HepG2 (cell line): ENCODE data around the gene TMEM14B. TPM values are rescaled to one million over a fixed set of nuclear protein-coding genes. Genes with fewer than 3 reads are reported as not detected.

Experiments
- CREM ChIP-seq, 2 experiments: sonication (generic) in 1 of 2; formaldehyde crosslinking in 1 of 2; IDR thresholded peaks; 2 replicates each; pipeline versions ENCODE4 v1.4.0 to v1.6.1; 2016 to 2020; ENCODE audit warnings: antibody characterized with exemption in 1 of 2, mild to moderate bottlenecking in 1 of 2, missing genetic modification reagents in 1 of 2
- HDAC2 ChIP-seq: sonication (generic); formaldehyde crosslinking; IDR thresholded peaks from 2 replicates; pipeline ENCODE4 v1.4.0; 2020; ENCODE audit warnings: missing genetic modification reagents
- MXD4 ChIP-seq: IDR thresholded peaks from 2 replicates; pipeline ENCODE4 v1.6.1; 2016; ENCODE audit warnings: mild to moderate bottlenecking, missing biosample characterization, missing genetic modification reagents
- PAWR ChIP-seq: sonication (generic); formaldehyde crosslinking; IDR thresholded peaks from 2 replicates; pipeline ENCODE4 v1.4.0; 2020; ENCODE audit warnings: missing genetic modification reagents, mild to moderate bottlenecking, borderline replicate concordance
- PITX1 ChIP-seq: sonication (generic); formaldehyde crosslinking; IDR thresholded peaks from 2 replicates; pipeline ENCODE4 v1.5.1; 2020; ENCODE audit warnings: mild to moderate bottlenecking, missing genetic modification reagents
- POGZ ChIP-seq: sonication (generic); formaldehyde crosslinking; IDR thresholded peaks from 2 replicates; pipeline ENCODE4 v1.4.0; 2020; ENCODE audit warnings: mild to moderate bottlenecking, missing genetic modification reagents
- RBAK ChIP-seq: sonication (generic); formaldehyde crosslinking; IDR thresholded peaks from 2 replicates; pipeline ENCODE4 v1.5.1; 2020; ENCODE audit warnings: mild to moderate bottlenecking, missing genetic modification reagents
- RFXANK ChIP-seq: IDR thresholded peaks from 2 replicates; pipeline ENCODE4 v1.6.1; 2016
- SMAD3 ChIP-seq: sonication (generic); formaldehyde crosslinking; IDR thresholded peaks from 2 replicates; pipeline ENCODE4 v1.4.0; 2020; ENCODE audit warnings: missing genetic modification reagents
- STAG1 ChIP-seq: sonication (generic); formaldehyde crosslinking; IDR thresholded peaks from 2 replicates; pipeline ENCODE4 v1.4.0; 2020; ENCODE audit warnings: missing genetic modification reagents
- ZBTB38 ChIP-seq: sonication (generic); formaldehyde crosslinking; IDR thresholded peaks from 2 replicates; pipeline ENCODE4 v1.5.1; 2020; ENCODE audit warnings: mild to moderate bottlenecking, missing genetic modification reagents
- ZNF616 ChIP-seq: sonication (generic); formaldehyde crosslinking; IDR thresholded peaks from 2 replicates; pipeline ENCODE4 v1.5.0; 2020; ENCODE audit warnings: low read depth, mild to moderate bottlenecking, missing genetic modification reagents
- ZNF773 ChIP-seq: sonication (generic); formaldehyde crosslinking; IDR thresholded peaks from 2 replicates; pipeline ENCODE4 v1.4.0; 2020; ENCODE audit warnings: missing genetic modification reagents, borderline replicate concordance
- ZSCAN31 ChIP-seq: sonication (generic); formaldehyde crosslinking; IDR thresholded peaks from 2 replicates; pipeline ENCODE4 v1.5.0; 2020; ENCODE audit warnings: low read depth, mild to moderate bottlenecking, missing genetic modification reagents
- ZSCAN9 ChIP-seq: IDR thresholded peaks from 2 replicates; pipeline ENCODE4 v1.6.1; 2016; ENCODE audit warnings: borderline replicate concordance
- polyA plus RNA-seq, 8 experiments: library from polyadenylated mRNA; depleted of rRNA in 3 of 8; stranded (reverse) in 7 of 8; unstranded in 1 of 8; fragments of >200 nt; fragmentation: Illumina TruSeq in 4 of 8; extraction: Trizol in 4 of 8; gene quantifications; 2 replicates each; pipeline versions ENCODE4 v1.2.1 to v1.2.3, GENCODE V29; 2011 to 2016; ENCODE audit warnings: low read depth in 4 of 8, missing spikeins in 1 of 8, mixed read lengths in 1 of 8; ENCODE audit not compliant: insufficient read depth in 1 of 8
- total RNA-seq, 5 experiments: library from RNA; depleted of rRNA; stranded (reverse); fragments of >200 nt; fragmentation: Illumina TruSeq; extraction: Trizol; gene quantifications; 2 replicates each; pipeline ENCODE4 v1.2.3, GENCODE V29; 2016; ENCODE audit warnings: low read depth in 1 of 5
- TF ChIP-seq, protein P1 (sequence below): sonication (generic); formaldehyde crosslinking; IDR thresholded peaks from 2 replicates; pipeline ENCODE4 v1.4.0; 2020; ENCODE audit warnings: mild to moderate bottlenecking, missing genetic modification reagents, borderline replicate concordance
- TF ChIP-seq, protein P2 (sequence below): sonication (generic); formaldehyde crosslinking; IDR thresholded peaks from 2 replicates; pipeline ENCODE4 v1.4.0; 2020; ENCODE audit warnings: missing genetic modification reagents; ENCODE audit errors: not compliant biosample characterization
- TF ChIP-seq, protein P3 (sequence below): IDR thresholded peaks from 2 replicates; pipeline ENCODE4 v1.6.1; 2016
- TF ChIP-seq, protein P4 (sequence below): sonication (generic); formaldehyde crosslinking; IDR thresholded peaks from 2 replicates; pipeline ENCODE4 v1.4.0; 2020; ENCODE audit warnings: mild to moderate bottlenecking, missing genetic modification reagents
- TF ChIP-seq, protein P5 (sequence below): sonication (generic); formaldehyde crosslinking; IDR thresholded peaks from 2 replicates; pipeline ENCODE4 v1.9.0; 2021; ENCODE audit warnings: missing genetic modification reagents, mild to moderate bottlenecking, borderline replicate concordance

Gene TMEM14B
- total and polyA plus RNA-seq, 2 of the 13 experiments (the other 11 are each of a cell fraction or from before 2014, with no cell fraction given) = 133 to 200 TPM

DNA sequence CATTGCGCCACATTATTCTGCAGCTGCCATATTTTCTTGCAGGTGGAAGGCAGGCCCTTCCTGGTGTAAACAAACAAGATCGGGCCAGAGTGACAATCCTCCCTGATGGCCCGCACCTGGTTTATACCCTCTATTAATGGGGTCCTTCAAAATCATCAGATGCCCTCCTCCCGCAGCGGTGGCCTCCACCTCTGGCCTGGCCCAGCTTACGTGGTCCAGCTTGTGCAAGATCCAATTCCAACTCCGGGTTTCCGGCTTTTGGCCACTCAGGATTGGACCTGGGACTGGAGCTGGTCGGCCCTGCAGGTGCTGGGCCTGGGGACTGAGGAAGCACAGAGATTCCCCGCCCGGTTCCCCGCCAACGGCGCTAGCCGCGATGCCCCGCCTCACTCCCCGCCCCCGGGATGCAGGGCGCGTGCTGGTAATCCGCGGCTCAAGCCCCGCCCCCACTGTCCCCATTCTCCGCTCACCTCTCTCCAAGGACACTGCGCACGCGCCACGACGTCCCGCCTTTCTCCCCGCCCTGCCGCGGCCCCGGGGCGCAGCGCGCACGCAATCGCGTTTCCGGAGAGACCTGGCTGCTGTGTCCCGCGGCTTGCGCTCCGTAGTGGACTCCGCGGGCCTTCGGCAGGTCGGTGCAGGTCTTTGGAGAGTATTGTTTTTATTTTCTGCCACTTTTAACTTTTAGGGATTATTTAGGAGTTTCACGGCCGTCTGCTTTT, at the start of gene TMEM14B (continued):
- TF ChIP-seq, protein P1, sequence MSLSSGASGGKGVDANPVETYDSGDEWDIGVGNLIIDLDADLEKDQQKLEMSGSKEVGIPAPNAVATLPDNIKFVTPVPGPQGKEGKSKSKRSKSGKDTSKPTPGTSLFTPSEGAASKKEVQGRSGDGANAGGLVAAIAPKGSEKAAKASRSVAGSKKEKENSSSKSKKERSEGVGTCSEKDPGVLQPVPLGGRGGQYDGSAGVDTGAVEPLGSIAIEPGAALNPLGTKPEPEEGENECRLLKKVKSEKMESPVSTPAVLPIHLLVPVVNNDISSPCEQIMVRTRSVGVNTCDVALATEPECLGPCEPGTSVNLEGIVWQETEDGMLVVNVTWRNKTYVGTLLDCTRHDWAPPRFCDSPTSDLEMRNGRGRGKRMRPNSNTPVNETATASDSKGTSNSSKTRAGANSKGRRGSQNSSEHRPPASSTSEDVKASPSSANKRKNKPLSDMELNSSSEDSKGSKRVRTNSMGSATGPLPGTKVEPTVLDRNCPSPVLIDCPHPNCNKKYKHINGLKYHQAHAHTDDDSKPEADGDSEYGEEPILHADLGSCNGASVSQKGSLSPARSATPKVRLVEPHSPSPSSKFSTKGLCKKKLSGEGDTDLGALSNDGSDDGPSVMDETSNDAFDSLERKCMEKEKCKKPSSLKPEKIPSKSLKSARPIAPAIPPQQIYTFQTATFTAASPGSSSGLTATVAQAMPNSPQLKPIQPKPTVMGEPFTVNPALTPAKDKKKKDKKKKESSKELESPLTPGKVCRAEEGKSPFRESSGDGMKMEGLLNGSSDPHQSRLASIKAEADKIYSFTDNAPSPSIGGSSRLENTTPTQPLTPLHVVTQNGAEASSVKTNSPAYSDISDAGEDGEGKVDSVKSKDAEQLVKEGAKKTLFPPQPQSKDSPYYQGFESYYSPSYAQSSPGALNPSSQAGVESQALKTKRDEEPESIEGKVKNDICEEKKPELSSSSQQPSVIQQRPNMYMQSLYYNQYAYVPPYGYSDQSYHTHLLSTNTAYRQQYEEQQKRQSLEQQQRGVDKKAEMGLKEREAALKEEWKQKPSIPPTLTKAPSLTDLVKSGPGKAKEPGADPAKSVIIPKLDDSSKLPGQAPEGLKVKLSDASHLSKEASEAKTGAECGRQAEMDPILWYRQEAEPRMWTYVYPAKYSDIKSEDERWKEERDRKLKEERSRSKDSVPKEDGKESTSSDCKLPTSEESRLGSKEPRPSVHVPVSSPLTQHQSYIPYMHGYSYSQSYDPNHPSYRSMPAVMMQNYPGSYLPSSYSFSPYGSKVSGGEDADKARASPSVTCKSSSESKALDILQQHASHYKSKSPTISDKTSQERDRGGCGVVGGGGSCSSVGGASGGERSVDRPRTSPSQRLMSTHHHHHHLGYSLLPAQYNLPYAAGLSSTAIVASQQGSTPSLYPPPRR = peak; percentile 72; the same call in 1 of the 2 replicates
- TF ChIP-seq ZNF616 (CRISPR knock-in tag) = peak; percentile 84; the same call in 1 of the 2 replicates
- TF ChIP-seq PITX1 (CRISPR knock-in tag) = peak; percentile 98
- TF ChIP-seq, protein P2, sequence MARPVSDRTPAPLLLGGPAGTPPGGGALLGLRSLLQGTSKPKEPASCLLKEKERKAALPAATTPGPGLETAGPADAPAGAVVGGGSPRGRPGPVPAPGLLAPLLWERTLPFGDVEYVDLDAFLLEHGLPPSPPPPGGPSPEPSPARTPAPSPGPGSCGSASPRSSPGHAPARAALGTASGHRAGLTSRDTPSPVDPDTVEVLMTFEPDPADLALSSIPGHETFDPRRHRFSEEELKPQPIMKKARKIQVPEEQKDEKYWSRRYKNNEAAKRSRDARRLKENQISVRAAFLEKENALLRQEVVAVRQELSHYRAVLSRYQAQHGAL (CRISPR knock-in tag) = peak; percentile 32
- TF ChIP-seq RFXANK = 0 out of 2 replicates have a peak, but pooled peaks have one; percentile 52
- TF ChIP-seq MXD4 = peak; percentile 83; the same call in 1 of the 2 replicates
- no peak; the same call in 1 of the 2 replicates for TF ChIP-seq ZNF773
- TF ChIP-seq POGZ = peak; percentile 97
- TF ChIP-seq, protein P3, sequence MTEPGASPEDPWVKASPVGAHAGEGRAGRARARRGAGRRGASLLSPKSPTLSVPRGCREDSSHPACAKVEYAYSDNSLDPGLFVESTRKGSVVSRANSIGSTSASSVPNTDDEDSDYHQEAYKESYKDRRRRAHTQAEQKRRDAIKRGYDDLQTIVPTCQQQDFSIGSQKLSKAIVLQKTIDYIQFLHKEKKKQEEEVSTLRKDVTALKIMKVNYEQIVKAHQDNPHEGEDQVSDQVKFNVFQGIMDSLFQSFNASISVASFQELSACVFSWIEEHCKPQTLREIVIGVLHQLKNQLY (CRISPR knock-in tag) = peak; percentile 78; the same call in 1 of the 2 replicates
- TF ChIP-seq PAWR (CRISPR knock-in tag) = no peak
- TF ChIP-seq SMAD3 = peak; percentile 98
- TF ChIP-seq HDAC2 = peak; percentile 81
- TF ChIP-seq ZBTB38 (CRISPR knock-in tag) = peak; percentile 83
- peak; percentile 95 for TF ChIP-seq ZSCAN31 (CRISPR knock-in tag)
- TF ChIP-seq STAG1 (CRISPR knock-in tag) = peak; percentile 12; the same call in 1 of the 2 replicates
- peak; percentile 54; the same call in 1 of the 2 replicates for TF ChIP-seq RBAK (CRISPR knock-in tag)
- TF ChIP-seq CREM (IDR thresholded peaks at IDR 0.05) = peak; percentile 48; the same call in 1 of the 2 replicates
- TF ChIP-seq CREM (CRISPR knock-in tag; IDR thresholded peaks at IDR 0.05) = 0 out of 2 replicates have a peak, but pooled peaks have one; percentile 42
- TF ChIP-seq, protein P4, sequence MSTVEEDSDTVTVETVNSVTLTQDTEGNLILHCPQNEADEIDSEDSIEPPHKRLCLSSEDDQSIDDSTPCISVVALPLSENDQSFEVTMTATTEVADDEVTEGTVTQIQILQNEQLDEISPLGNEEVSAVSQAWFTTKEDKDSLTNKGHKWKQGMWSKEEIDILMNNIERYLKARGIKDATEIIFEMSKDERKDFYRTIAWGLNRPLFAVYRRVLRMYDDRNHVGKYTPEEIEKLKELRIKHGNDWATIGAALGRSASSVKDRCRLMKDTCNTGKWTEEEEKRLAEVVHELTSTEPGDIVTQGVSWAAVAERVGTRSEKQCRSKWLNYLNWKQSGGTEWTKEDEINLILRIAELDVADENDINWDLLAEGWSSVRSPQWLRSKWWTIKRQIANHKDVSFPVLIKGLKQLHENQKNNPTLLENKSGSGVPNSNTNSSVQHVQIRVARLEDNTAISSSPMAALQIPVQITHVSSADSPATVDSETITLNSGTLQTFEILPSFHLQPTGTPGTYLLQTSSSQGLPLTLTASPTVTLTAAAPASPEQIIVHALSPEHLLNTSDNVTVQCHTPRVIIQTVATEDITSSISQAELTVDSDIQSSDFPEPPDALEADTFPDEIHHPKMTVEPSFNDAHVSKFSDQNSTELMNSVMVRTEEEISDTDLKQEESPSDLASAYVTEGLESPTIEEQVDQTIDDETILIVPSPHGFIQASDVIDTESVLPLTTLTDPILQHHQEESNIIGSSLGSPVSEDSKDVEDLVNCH = no peak
- TF ChIP-seq ZSCAN9 (CRISPR knock-in tag) = peak; percentile 91
- TF ChIP-seq, protein P5, sequence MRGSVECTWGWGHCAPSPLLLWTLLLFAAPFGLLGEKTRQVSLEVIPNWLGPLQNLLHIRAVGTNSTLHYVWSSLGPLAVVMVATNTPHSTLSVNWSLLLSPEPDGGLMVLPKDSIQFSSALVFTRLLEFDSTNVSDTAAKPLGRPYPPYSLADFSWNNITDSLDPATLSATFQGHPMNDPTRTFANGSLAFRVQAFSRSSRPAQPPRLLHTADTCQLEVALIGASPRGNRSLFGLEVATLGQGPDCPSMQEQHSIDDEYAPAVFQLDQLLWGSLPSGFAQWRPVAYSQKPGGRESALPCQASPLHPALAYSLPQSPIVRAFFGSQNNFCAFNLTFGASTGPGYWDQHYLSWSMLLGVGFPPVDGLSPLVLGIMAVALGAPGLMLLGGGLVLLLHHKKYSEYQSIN (CRISPR knock-in tag) = no peak
